ENCODE results near the gene C3orf33.

- TF ChIP-seq, protein P1, sequence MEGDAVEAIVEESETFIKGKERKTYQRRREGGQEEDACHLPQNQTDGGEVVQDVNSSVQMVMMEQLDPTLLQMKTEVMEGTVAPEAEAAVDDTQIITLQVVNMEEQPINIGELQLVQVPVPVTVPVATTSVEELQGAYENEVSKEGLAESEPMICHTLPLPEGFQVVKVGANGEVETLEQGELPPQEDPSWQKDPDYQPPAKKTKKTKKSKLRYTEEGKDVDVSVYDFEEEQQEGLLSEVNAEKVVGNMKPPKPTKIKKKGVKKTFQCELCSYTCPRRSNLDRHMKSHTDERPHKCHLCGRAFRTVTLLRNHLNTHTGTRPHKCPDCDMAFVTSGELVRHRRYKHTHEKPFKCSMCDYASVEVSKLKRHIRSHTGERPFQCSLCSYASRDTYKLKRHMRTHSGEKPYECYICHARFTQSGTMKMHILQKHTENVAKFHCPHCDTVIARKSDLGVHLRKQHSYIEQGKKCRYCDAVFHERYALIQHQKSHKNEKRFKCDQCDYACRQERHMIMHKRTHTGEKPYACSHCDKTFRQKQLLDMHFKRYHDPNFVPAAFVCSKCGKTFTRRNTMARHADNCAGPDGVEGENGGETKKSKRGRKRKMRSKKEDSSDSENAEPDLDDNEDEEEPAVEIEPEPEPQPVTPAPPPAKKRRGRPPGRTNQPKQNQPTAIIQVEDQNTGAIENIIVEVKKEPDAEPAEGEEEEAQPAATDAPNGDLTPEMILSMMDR (IDR thresholded peaks at IDR 0.05) = no peak
- no peak for TF ChIP-seq EP300 (IDR thresholded peaks at IDR 0.05)
Measured at GRCh38 chr3:155766206-155766605, 39.9 kb downstream of the C3orf33 start.
